SK-N-SH treated with all-trans-retinoic acid at 6 μM for 48 hours (cell line): ENCODE measurements around the gene UBP1.

Experiments
- PATZ1 ChIP-seq: fragments of 250-450 bp; sonication (Bioruptor Pico); IDR thresholded peaks from 2 replicates; pipeline ENCODE4 v1.8.0; 2020; ENCODE audit warnings: mild to moderate bottlenecking, moderate library complexity, borderline replicate concordance
- ZFP30 ChIP-seq: fragments of 450-650 bp; formaldehyde crosslinking; IDR thresholded peaks from 2 replicates; pipeline ENCODE4 v1.5.0; 2022; ENCODE audit warnings: mild to moderate bottlenecking, moderate library complexity

- TF ChIP-seq PATZ1 (CRISPR knock-in tag) (no peak), ZFP30 (no peak)
These were observed 23.0 kb downstream of the UBP1 start for GRCh38 chr3:33417066-33417673.
